HCT116 (cell line): ENCODE data around the gene MACROH2A2. TPM values are rescaled to one million over a fixed set of nuclear protein-coding genes. Genes with fewer than 3 reads are reported as not detected.
A peak's percentile ranks its signal among the peaks of the same experiment; 100 is the strongest.

Source experiments
- ATAC-seq: fragments of 200-7000 bp; cut with Tn5 transposase; 2 replicates; pipeline ENCODE4 v1.9.1; 2020; ENCODE audit warnings: mild to moderate bottlenecking, moderate library complexity
- BruUV-seq: library from RNA; stranded (reverse); fragments of 400-500 nt; replicated peaks from 2 replicates; lab custom pipeline; 2021; lab: Mats Ljungman, UMichigan
- CTCF ChIA-PET: fragments of 300-600 bp; sonication (Branson Sonifier 250); formaldehyde crosslinking; loops from one replicate; lab custom pipeline; 2021; ENCODE audit warnings: antibody characterized with exemption; lab: Charles Lee
- POLR2A ChIA-PET: fragments of 300-600, 350-600 bp; sonication (Branson Sonifier 250); formaldehyde crosslinking; loops from one replicate; lab custom pipeline; 2021; ENCODE audit warnings: antibody characterized with exemption; lab: Charles Lee
- RAD21 ChIA-PET, 2 experiments: fragments of 300-600 bp; sonication (Branson Sonifier 250); formaldehyde crosslinking; loops; one replicate each; lab custom pipeline; 2023; ENCODE audit warnings: low total read pairs in 2 of 2; ENCODE audit not compliant: uncharacterized antibody in 2 of 2, unreplicated experiment in 2 of 2, low non-redundant PET in 1 of 2; lab: Charles Lee
- DNase-seq: peaks from one replicate; pipeline ENCODE4 v3.0.0-alpha.2; 2010; ENCODE audit warnings: low read depth, low spot score
- H2AFZ ChIP-seq: fragments of 200-600 bp; shearing (Covaris generic), sonication (generic); 2 replicates; pipeline ENCODE4 v1.6.1; 2017; ENCODE audit warnings: low read depth, mixed run types, mixed read lengths, antibody characterized with exemption, low read length; ENCODE audit not compliant: poor library complexity, severe bottlenecking
- H3K27ac ChIP-seq: 2 replicates; pipeline ENCODE4 v1.5.1; 2012; ENCODE audit warnings: low read depth, low read length
- H3K27me3 ChIP-seq: fragments of 200-600 bp; sonication (generic); 2 replicates; pipeline ENCODE4 v1.6.1; 2016; ENCODE audit warnings: mixed run types, low read length, mixed read lengths; ENCODE audit not compliant: insufficient read depth
- H3K36me3 ChIP-seq, 2 experiments: fragments of 200-500 bp in 1 of 2; fragments of 200-600 bp in 1 of 2; sonication (Bioruptor generic) in 1 of 2; sonication (generic) in 1 of 2; 2 replicates each; pipeline versions ENCODE4 v1.5.1 to v1.6.1; 2014 to 2016; ENCODE audit warnings: low read length in 2 of 2, inconsistent platforms in 1 of 2, mixed read lengths in 1 of 2, mixed run types in 1 of 2; ENCODE audit not compliant: insufficient read depth in 2 of 2, control insufficient read depth in 1 of 2
- H3K4me1 ChIP-seq, 2 experiments: fragments of 200-600 bp in 1 of 2; sonication (generic) in 1 of 2; 2 replicates each; pipeline versions ENCODE4 v1.5.1 to v1.6.1; 2012 to 2017; ENCODE audit warnings: low read length in 2 of 2, inconsistent platforms in 1 of 2, mild to moderate bottlenecking in 1 of 2, mixed read lengths in 1 of 2, mixed run types in 1 of 2, moderate library complexity in 1 of 2; ENCODE audit not compliant: insufficient read depth in 2 of 2, control insufficient read depth in 1 of 2
- H3K4me2 ChIP-seq: fragments of 200-600 bp; sonication (generic); 2 replicates; pipeline ENCODE4 v1.6.1; 2017; ENCODE audit warnings: mixed run types, low read length, mixed read lengths
- H3K4me3 ChIP-seq, 2 experiments: fragments of 200-600 bp in 1 of 2; sonication (generic) in 1 of 2; replicated peaks in 1 of 2; 2 replicates each; pipeline ENCODE4 v1.5.1; 2011 to 2016; ENCODE audit warnings: low read length in 2 of 2, control low read depth in 1 of 2, low read depth in 1 of 2, mild to moderate bottlenecking in 1 of 2, mixed read lengths in 1 of 2, mixed run types in 1 of 2
- H3K79me2 ChIP-seq: fragments of 200-600 bp; sonication (generic); 2 replicates; pipeline ENCODE4 v1.6.1; 2017; ENCODE audit warnings: mild to moderate bottlenecking, mixed run types, low read length, moderate library complexity, mixed read lengths; ENCODE audit not compliant: insufficient read depth
- H3K9ac ChIP-seq: fragments of 200-600 bp; sonication (generic); 2 replicates; pipeline ENCODE4 v1.6.1; 2016; ENCODE audit warnings: low read length, mixed read lengths
- H3K9me2 ChIP-seq: fragments of 200-600 bp; sonication (generic), shearing (Covaris generic); 2 replicates; pipeline ENCODE4 v1.6.1; 2017; ENCODE audit warnings: mixed run types, mild to moderate bottlenecking, moderate library complexity; ENCODE audit not compliant: insufficient read depth
- H3K9me3 ChIP-seq, 2 experiments: fragments of 200-500 bp in 1 of 2; fragments of 200-600 bp in 1 of 2; sonication (Bioruptor generic) in 1 of 2; sonication (generic) in 1 of 2; 2 replicates each; pipeline ENCODE4 v1.6.1; 2014 to 2017; ENCODE audit warnings: low read length in 2 of 2, mixed read lengths in 2 of 2, inconsistent platforms in 1 of 2, low read depth in 1 of 2, mild to moderate bottlenecking in 1 of 2, mixed run types in 1 of 2, moderate library complexity in 1 of 2; ENCODE audit not compliant: control insufficient read depth in 1 of 2, insufficient read depth in 1 of 2
- H4K20me1 ChIP-seq: fragments of 200-600 bp; sonication (generic), shearing (Covaris generic); 2 replicates; pipeline ENCODE4 v1.6.1; 2017; ENCODE audit warnings: mixed run types, mild to moderate bottlenecking, moderate library complexity; ENCODE audit not compliant: insufficient read depth
- CBX3 ChIP-seq: IDR thresholded peaks from 2 replicates; pipeline ENCODE4 v1.6.1; 2012; ENCODE audit warnings: low read depth
- EGR1 ChIP-seq: IDR thresholded peaks from 2 replicates; pipeline ENCODE4 v1.6.1; 2012; ENCODE audit warnings: low read depth
- EZH2 ChIP-seq: fragments of 200-600 bp; sonication (generic); IDR thresholded peaks from 2 replicates; pipeline ENCODE4 v1.6.1; 2017; ENCODE audit warnings: antibody characterized with exemption, mixed run types
- EZH2phosphoT487 ChIP-seq: fragments of 200-600 bp; IDR thresholded peaks from 2 replicates; pipeline ENCODE4 v1.6.1; 2018; ENCODE audit warnings: antibody characterized with exemption, borderline replicate concordance
- FOSL1 ChIP-seq: IDR thresholded peaks from 2 replicates; pipeline ENCODE4 v1.6.1; 2012; ENCODE audit warnings: low read depth
- MAX ChIP-seq: IDR thresholded peaks from 2 replicates; pipeline ENCODE4 v1.6.1; 2012
- POLR2A ChIP-seq: IDR thresholded peaks from 2 replicates; pipeline ENCODE4 v1.7.0; 2011; ENCODE audit warnings: borderline replicate concordance; ENCODE audit not compliant: insufficient read depth, insufficient read length; ENCODE audit errors: extremely low read depth
- POLR2AphosphoS5 ChIP-seq: IDR thresholded peaks from 2 replicates; pipeline ENCODE4 v1.6.1; 2011; ENCODE audit warnings: mild to moderate bottlenecking, low read depth, low read length, moderate library complexity
- RAD21 ChIP-seq: IDR thresholded peaks from 2 replicates; pipeline ENCODE4 v1.6.1; 2012; ENCODE audit warnings: low read depth, mild to moderate bottlenecking
- SIN3A ChIP-seq: IDR thresholded peaks from 2 replicates; pipeline ENCODE4 v1.6.1; 2012; ENCODE audit warnings: low read depth
- SP1 ChIP-seq: IDR thresholded peaks from 2 replicates; pipeline ENCODE4 v1.6.1; 2012; ENCODE audit warnings: low read depth
- SRF ChIP-seq: IDR thresholded peaks from 2 replicates; pipeline ENCODE4 v1.6.1; 2012; ENCODE audit warnings: low read depth
- TCF7L2 ChIP-seq: IDR thresholded peaks from 2 replicates; pipeline ENCODE4 v1.7.0; 2011; ENCODE audit warnings: borderline replicate concordance, inconsistent platforms; ENCODE audit not compliant: insufficient read depth, insufficient read length; ENCODE audit errors: extremely low read depth
- YY1 ChIP-seq: IDR thresholded peaks from 2 replicates; pipeline ENCODE4 v1.6.1; 2011; ENCODE audit warnings: low read length, low read depth, moderate library complexity, mild to moderate bottlenecking; ENCODE audit not compliant: insufficient replicate concordance; ENCODE audit errors: extremely low read depth
- ZFX ChIP-seq: fragments of 450-650 bp; IDR thresholded peaks from 2 replicates; pipeline ENCODE4 v1.6.1; 2017
- ZNF274 ChIP-seq: fragments of 200-500 bp; sonication (Bioruptor generic); IDR thresholded peaks from 2 replicates; pipeline ENCODE4 v1.6.1; 2014; ENCODE audit warnings: mild to moderate bottlenecking, low read depth, low read length, inconsistent platforms
- intact Hi-C: fragments of 100-400 bp; cut with micrococcal nuclease; formaldehyde crosslinking; loops from 2 replicates; pipeline ENCODE4 v1.10.0; 2022
- total RNA-seq: library from RNA; stranded (reverse); gene quantifications from one replicate; pipeline ENCODE4 v1.2.1, GENCODE V29; 2021; ENCODE audit not compliant: unreplicated experiment
- TF ChIP-seq, protein P1 (sequence below): IDR thresholded peaks from 2 replicates; pipeline ENCODE4 v1.6.1; 2012; ENCODE audit warnings: low read depth
- TF ChIP-seq, protein P2 (sequence below), 3 experiments: fragments of 200-600 bp in 1 of 3; sonication (generic) in 1 of 3; IDR thresholded peaks in 2 of 3; conservative IDR thresholded peaks in 1 of 3; 2 replicates each; pipeline ENCODE4 v1.5.1; 2012 to 2017; ENCODE audit warnings: low read depth in 2 of 3, low read length in 2 of 3, antibody characterized with exemption in 1 of 3, borderline replicate concordance in 1 of 3, control low read depth in 1 of 3, mild to moderate bottlenecking in 1 of 3, mixed read lengths in 1 of 3, mixed run types in 1 of 3, moderate library complexity in 1 of 3; ENCODE audit not compliant: insufficient read depth in 1 of 3
- TF ChIP-seq, protein P3 (sequence below): IDR thresholded peaks from 2 replicates; pipeline ENCODE4 v1.6.1; 2012

MACROH2A2 gene
- total RNA-seq, 1 experiment from 2014 or later, result 41.4 TPM

DNA sequence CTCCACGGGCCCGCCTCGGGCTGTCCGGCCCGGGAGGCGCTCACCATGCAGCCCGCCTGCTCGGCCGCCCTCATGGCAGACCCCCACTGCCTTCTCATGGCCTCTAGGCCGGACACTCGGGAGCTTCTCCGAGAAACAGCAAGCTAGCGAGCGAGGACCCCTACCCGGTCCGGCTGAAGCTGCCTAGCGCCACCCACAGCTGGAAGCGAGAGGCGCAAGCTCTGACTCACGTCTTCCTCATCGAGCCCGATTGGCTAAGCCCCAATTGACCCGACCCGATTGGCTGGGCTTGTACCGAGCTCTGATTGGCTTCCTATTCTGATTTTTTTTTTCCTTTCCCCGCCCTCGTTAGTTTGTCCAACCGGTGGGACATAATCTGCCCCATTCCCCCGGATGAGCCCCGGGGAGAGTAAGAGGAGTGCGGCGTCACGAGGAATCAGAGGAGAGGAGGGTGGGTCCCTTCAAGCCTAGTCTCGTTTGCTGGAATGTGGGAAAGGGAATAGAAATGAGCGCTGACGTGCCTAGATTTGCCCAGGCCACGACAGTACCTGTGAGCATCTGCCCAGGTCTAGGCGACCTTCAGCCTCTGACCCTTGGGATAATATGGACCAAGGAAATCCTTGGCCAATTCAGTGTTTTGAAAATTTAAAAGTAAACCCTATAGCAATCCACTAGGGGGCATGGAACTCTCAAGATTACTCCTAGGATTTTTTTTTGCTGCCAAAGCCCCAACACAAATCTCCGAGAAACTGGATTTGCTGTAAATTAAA, 94.0 kb downstream of the MACROH2A2 start, which contains the start of gene TYSND1:
TYSND1 (minus strand) TSS at position 212 of the 770 bp plus-strand sequence; CDS start at position 98, 114 bp downstream.
- BruUV-seq, result TSS peak; percentile 96
- Histone ChIP-seq H3K79me2 (peaks cover 39% of the 10 kb centered on the region; the same call in 1 of the 2 replicates), H2AFZ (no peak within 1 kb of the TSS), H3K36me3 (peaks cover 10 to 15% of the 10 kb centered on the region in 2 experiments; a peak in 3 of 4 replicates), H3K4me2 (peak within 1 kb of the TSS; percentile 95), H3K4me3 (peak within 1 kb of the TSS; percentile 74 to 81), H3K9me2 (no peaks in the 10 kb centered on the region), H3K4me1 (peaks cover 8 to 26% of the 10 kb centered on the region in 2 experiments; a peak in 3 of 4 replicates), H3K27me3 (no peaks in the 10 kb centered on the region), H3K9ac (peak within 1 kb of the TSS; percentile 97), H3K9me3 (no peaks in the 10 kb centered on the region), H4K20me1 (no peaks in the 10 kb centered on the region), H3K27ac (peak within 1 kb of the TSS; percentile 86)
- ChIA-PET RAD21 (interaction anchor here (0.6 to 1.3 kb wide), 7 partner anchors 24 to 360 kb away, joined by 3 to 6 read pairs (median 4); partner anchors contain the start of gene SAR1A (in 1 of the 2)), POLR2A (interaction anchor here (0.8 to 1.8 kb wide), 11 partner anchors 8 to 241 kb away, joined by 3 to 18 read pairs (median 4); partner anchors contain the start of gene SAR1A), CTCF (interaction anchor here (0.7 to 3.7 kb wide), 33 partner anchors 11 to 360 kb away, joined by 3 to 33 read pairs (median 5); partner anchors contain the start of genes AIFM2 and SAR1A)
- DNase-seq (peak; percentile 98), ATAC-seq (peak; percentile 89)
- intact Hi-C loops, result loop anchor here (2.0 to 5.0 kb wide), 4 partner anchors 24 to 241 kb away; partner anchors contain the start of gene SAR1A
- TF ChIP-seq FOSL1, result no peak
- TF ChIP-seq POLR2A, result peak; percentile 95
- TF ChIP-seq EZH2phosphoT487, result no peak
- peak; percentile 49; the same call in 1 of the 2 replicates for TF ChIP-seq MAX
- TF ChIP-seq SRF, result no peak
- TF ChIP-seq, protein P1, sequence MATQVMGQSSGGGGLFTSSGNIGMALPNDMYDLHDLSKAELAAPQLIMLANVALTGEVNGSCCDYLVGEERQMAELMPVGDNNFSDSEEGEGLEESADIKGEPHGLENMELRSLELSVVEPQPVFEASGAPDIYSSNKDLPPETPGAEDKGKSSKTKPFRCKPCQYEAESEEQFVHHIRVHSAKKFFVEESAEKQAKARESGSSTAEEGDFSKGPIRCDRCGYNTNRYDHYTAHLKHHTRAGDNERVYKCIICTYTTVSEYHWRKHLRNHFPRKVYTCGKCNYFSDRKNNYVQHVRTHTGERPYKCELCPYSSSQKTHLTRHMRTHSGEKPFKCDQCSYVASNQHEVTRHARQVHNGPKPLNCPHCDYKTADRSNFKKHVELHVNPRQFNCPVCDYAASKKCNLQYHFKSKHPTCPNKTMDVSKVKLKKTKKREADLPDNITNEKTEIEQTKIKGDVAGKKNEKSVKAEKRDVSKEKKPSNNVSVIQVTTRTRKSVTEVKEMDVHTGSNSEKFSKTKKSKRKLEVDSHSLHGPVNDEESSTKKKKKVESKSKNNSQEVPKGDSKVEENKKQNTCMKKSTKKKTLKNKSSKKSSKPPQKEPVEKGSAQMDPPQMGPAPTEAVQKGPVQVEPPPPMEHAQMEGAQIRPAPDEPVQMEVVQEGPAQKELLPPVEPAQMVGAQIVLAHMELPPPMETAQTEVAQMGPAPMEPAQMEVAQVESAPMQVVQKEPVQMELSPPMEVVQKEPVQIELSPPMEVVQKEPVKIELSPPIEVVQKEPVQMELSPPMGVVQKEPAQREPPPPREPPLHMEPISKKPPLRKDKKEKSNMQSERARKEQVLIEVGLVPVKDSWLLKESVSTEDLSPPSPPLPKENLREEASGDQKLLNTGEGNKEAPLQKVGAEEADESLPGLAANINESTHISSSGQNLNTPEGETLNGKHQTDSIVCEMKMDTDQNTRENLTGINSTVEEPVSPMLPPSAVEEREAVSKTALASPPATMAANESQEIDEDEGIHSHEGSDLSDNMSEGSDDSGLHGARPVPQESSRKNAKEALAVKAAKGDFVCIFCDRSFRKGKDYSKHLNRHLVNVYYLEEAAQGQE, result no peak
- TF ChIP-seq TCF7L2, result no peak
- TF ChIP-seq, protein P2, sequence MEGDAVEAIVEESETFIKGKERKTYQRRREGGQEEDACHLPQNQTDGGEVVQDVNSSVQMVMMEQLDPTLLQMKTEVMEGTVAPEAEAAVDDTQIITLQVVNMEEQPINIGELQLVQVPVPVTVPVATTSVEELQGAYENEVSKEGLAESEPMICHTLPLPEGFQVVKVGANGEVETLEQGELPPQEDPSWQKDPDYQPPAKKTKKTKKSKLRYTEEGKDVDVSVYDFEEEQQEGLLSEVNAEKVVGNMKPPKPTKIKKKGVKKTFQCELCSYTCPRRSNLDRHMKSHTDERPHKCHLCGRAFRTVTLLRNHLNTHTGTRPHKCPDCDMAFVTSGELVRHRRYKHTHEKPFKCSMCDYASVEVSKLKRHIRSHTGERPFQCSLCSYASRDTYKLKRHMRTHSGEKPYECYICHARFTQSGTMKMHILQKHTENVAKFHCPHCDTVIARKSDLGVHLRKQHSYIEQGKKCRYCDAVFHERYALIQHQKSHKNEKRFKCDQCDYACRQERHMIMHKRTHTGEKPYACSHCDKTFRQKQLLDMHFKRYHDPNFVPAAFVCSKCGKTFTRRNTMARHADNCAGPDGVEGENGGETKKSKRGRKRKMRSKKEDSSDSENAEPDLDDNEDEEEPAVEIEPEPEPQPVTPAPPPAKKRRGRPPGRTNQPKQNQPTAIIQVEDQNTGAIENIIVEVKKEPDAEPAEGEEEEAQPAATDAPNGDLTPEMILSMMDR (IDR thresholded peaks at IDR 0.05 in 2 of 3, conservative IDR thresholded peaks at IDR 0.05 in 1 of 3; ENCODE audit: borderline replicate concordance in 1 of 3, insufficient read depth in 1 of 3, low read depth in 2 of 3, low read length in 2 of 3), result peak; percentile 60 to 81 (median 61)
- no peak for TF ChIP-seq ZFX
- TF ChIP-seq YY1, result peak; percentile 8
- TF ChIP-seq POLR2AphosphoS5, result peak; percentile 93
- peak; percentile 53 for TF ChIP-seq SP1
- peak; percentile 71 for TF ChIP-seq RAD21
- TF ChIP-seq CBX3, result no peak
- TF ChIP-seq, protein P3, sequence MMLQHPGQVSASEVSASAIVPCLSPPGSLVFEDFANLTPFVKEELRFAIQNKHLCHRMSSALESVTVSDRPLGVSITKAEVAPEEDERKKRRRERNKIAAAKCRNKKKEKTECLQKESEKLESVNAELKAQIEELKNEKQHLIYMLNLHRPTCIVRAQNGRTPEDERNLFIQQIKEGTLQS, result no peak
- TF ChIP-seq EZH2, result no peak
- no peak for TF ChIP-seq EGR1
- TF ChIP-seq SIN3A, result no peak
- no peak for TF ChIP-seq ZNF274
